Astrocyte of the hippocampus (primary cell): Measurements from ENCODE around the gene LATS2.

Experiments used
- DNase-seq: peaks from one replicate; pipeline ENCODE4 v3.0.0; 2011; ENCODE audit warnings: low read depth, low spot score

The LATS2 gene

GRCh38 chr13:21018220-21018619 is 43.2 kb downstream of the LATS2 start:
- no peak for DNase-seq

- peak; percentile 49 for DNase-seq
These were observed 44.9 kb downstream of the LATS2 start for GRCh38 chr13:21016487-21016886.

GRCh38 chr13:21015284-21015683 is 46.1 kb downstream of the LATS2 start:
- DNase-seq, result no peak

- peak; percentile 84 for DNase-seq
These were observed 46.8 kb downstream of the LATS2 start for GRCh38 chr13:21014502-21015170.

- peak; percentile 85 for DNase-seq
These were observed 47.3 kb downstream of the LATS2 start for GRCh38 chr13:21014139-21014501.

- DNase-seq, result no peak
These were observed 47.7 kb downstream of the LATS2 start for GRCh38 chr13:21013682-21014038.

- no peak for DNase-seq
These were observed 48.3 kb downstream of the LATS2 start for GRCh38 chr13:21012841-21013681.

- DNase-seq, result no peak
These were observed 49.2 kb downstream of the LATS2 start for GRCh38 chr13:21012211-21012610.

- DNase-seq, result peak; percentile 79
These were observed 50.0 kb downstream of the LATS2 start for GRCh38 chr13:21011378-21011777.

- peak; percentile 47 for DNase-seq
These were observed 50.8 kb downstream of the LATS2 start for GRCh38 chr13:21010621-21011020.

- DNase-seq, result no peak
These were observed 52.4 kb downstream of the LATS2 start for GRCh38 chr13:21009036-21009435.

GRCh38 chr13:21008026-21008425 is 53.4 kb downstream of the LATS2 start:
- DNase-seq, result no peak

GRCh38 chr13:21006141-21007005 is 55.0 kb downstream of the LATS2 start:
- DNase-seq, result no peak

- no peak for DNase-seq
These were observed 56.2 kb downstream of the LATS2 start for GRCh38 chr13:21005193-21005592.

- no peak for DNase-seq
These were observed 59.9 kb downstream of the LATS2 start for GRCh38 chr13:21001471-21001870.

- DNase-seq, result no peak
These were observed 60.7 kb downstream of the LATS2 start for GRCh38 chr13:21000647-21001046.

GRCh38 chr13:20998649-20999415 is 62.6 kb downstream of the LATS2 start:
- no peak for DNase-seq

GRCh38 chr13:20997301-20998161 is 63.9 kb downstream of the LATS2 start:
- DNase-seq, result peak; percentile 95

GRCh38 chr13:20995245-20995838 is 66.0 kb downstream of the LATS2 start:
- DNase-seq, result no peak

- DNase-seq, result no peak
These were observed 67.0 kb downstream of the LATS2 start for GRCh38 chr13:20994441-20994821.
